CD8-positive, alpha-beta memory T cell (primary cell): ENCODE results near the gene NFASC. TPM values are rescaled to one million over a fixed set of nuclear protein-coding genes. Genes with fewer than 3 reads are reported as not detected.

Experiments used
- CTCF ChIA-PET: fragments of 350-600 bp; sonication (Branson Sonifier 250); formaldehyde crosslinking; loops from one replicate; lab custom pipeline; 2021; ENCODE audit warnings: antibody characterized with exemption; lab: Charles Lee
- POLR2A ChIA-PET: fragments of 350-600 bp; sonication (Branson Sonifier 250); formaldehyde crosslinking; loops from one replicate; lab custom pipeline; 2021; ENCODE audit warnings: antibody characterized with exemption; lab: Charles Lee
- DNase-seq, 5 donors: peaks; one replicate each; pipeline versions ENCODE4 v3.0.0 to v3.0.0-alpha.2; 2020 to 2022; ENCODE audit warnings: mixed read lengths in 1 of 5
- H3K27ac ChIP-seq: one replicate; pipeline ENCODE4 v1.7.0; 2013; ENCODE audit warnings: low read depth, mild to moderate bottlenecking, low read length, moderate library complexity
- H3K27me3 ChIP-seq: 2 replicates; pipeline ENCODE4 v1.7.0; 2013; ENCODE audit warnings: low read length, mild to moderate bottlenecking; ENCODE audit not compliant: insufficient read depth, poor library complexity, severe bottlenecking
- H3K36me3 ChIP-seq: 2 replicates; pipeline ENCODE4 v1.7.0; 2013; ENCODE audit warnings: mild to moderate bottlenecking, low read length, moderate library complexity; ENCODE audit not compliant: insufficient read depth
- H3K4me1 ChIP-seq: 2 replicates; pipeline ENCODE4 v1.7.0; 2013; ENCODE audit warnings: mild to moderate bottlenecking, low read length, moderate library complexity; ENCODE audit not compliant: insufficient read depth
- H3K4me3 ChIP-seq: 2 replicates; pipeline ENCODE4 v1.7.0; 2013; ENCODE audit warnings: mild to moderate bottlenecking, low read length
- H3K9me3 ChIP-seq: 2 replicates; pipeline ENCODE4 v1.7.0; 2013; ENCODE audit warnings: mild to moderate bottlenecking, low read length
- H3K27ac Mint-ChIP-seq, 8 donors: one replicate each; pipeline ENCODE4 v1.8.0; 2020 to 2021; ENCODE audit warnings: mixed read lengths in 8 of 8, mild to moderate bottlenecking in 6 of 8, inconsistent platforms in 3 of 8, moderate library complexity in 3 of 8
- H3K27me3 Mint-ChIP-seq, 2 donors: one replicate each; pipeline ENCODE4 v1.8.0; 2020 to 2021; ENCODE audit warnings: mixed read lengths in 2 of 2, mild to moderate bottlenecking in 1 of 2, moderate library complexity in 1 of 2
- H3K36me3 Mint-ChIP-seq, 3 donors: one replicate each; pipeline ENCODE4 v1.8.0; 2020 to 2021; ENCODE audit warnings: mixed read lengths in 3 of 3, inconsistent platforms in 1 of 3, mild to moderate bottlenecking in 1 of 3
- H3K4me1 Mint-ChIP-seq, 3 donors: one replicate each; pipeline ENCODE4 v1.8.0; 2020 to 2021; ENCODE audit warnings: mixed read lengths in 3 of 3, inconsistent platforms in 1 of 3, mild to moderate bottlenecking in 1 of 3
- H3K4me3 Mint-ChIP-seq, 7 donors: one replicate each; pipeline ENCODE4 v1.8.0; 2020 to 2021; ENCODE audit warnings: mixed read lengths in 7 of 7, mild to moderate bottlenecking in 6 of 7, moderate library complexity in 4 of 7, inconsistent platforms in 2 of 7
- H3K9me3 Mint-ChIP-seq, 5 donors: one replicate each; pipeline ENCODE4 v1.8.0; 2020 to 2022; ENCODE audit warnings: mixed read lengths in 5 of 5, mild to moderate bottlenecking in 3 of 5, moderate library complexity in 2 of 5, inconsistent platforms in 1 of 5
- polyA plus RNA-seq: library from polyadenylated mRNA; unstranded; fragments of 300-500 nt; fragmentation: Illumina TruSeq; gene quantifications from one replicate; pipeline ENCODE4 v1.2.3, GENCODE V29; 2021
- total RNA-seq, 2 experiments: library from RNA; stranded (reverse); gene quantifications; one replicate each; pipeline ENCODE4 v1.2.3, GENCODE V29; 2021

Gene NFASC
- total and polyA plus RNA-seq, 3 experiments from 2014 or later: 0.11 to 0.16 TPM; not detected in 1

GRCh38 chr1:205071801-205072200 lies 201.1 kb downstream of the NFASC start:
- DNase-seq: no peak
- ChIA-PET CTCF (interaction anchor here (1.1 kb wide), 1 partner anchor 10 kb away, joined by 5 read pairs; no protein-coding TSS in a partner anchor), POLR2A (interaction anchor here (0.5 kb wide), 1 partner anchor 626 kb away, joined by 3 read pairs; no protein-coding TSS in a partner anchor)
- H3K9me3 ChIP-seq: no peaks in the 10 kb centered on the region
- Mint-ChIP-seq H3K36me3 (no peaks in the 10 kb centered on the region), H3K4me3 (no peak overlapping the region), H3K27ac (no peak overlapping the region), H3K27me3 (peaks cover 0 to 2% of the 10 kb centered on the region in 2 donors), H3K9me3 (no peaks in the 10 kb centered on the region), H3K4me1 (no peaks in the 10 kb centered on the region)
- H3K4me1 ChIP-seq: no peaks in the 10 kb centered on the region
- H3K27ac ChIP-seq: no peak overlapping the region
- no peaks in the 10 kb centered on the region for H3K27me3 ChIP-seq
- H3K36me3 ChIP-seq: no peaks in the 10 kb centered on the region
- no peak overlapping the region for H3K4me3 ChIP-seq

- DNase-seq: no peak
- no peak overlapping the region for H3K4me3 Mint-ChIP-seq
- no peaks in the 10 kb centered on the region for H3K36me3 ChIP-seq
- ChIA-PET CTCF (no interaction called here), POLR2A (no interaction called here)
- H3K27ac Mint-ChIP-seq: no peak overlapping the region
- H3K27me3 Mint-ChIP-seq: peaks cover 0 to 2% of the 10 kb centered on the region in 2 donors
- H3K4me3 ChIP-seq: no peak overlapping the region
- no peaks in the 10 kb centered on the region for H3K36me3 Mint-ChIP-seq
- no peaks in the 10 kb centered on the region for H3K9me3 Mint-ChIP-seq
- H3K27me3 ChIP-seq: no peaks in the 10 kb centered on the region
- H3K9me3 ChIP-seq: no peaks in the 10 kb centered on the region
- H3K4me1 Mint-ChIP-seq: no peaks in the 10 kb centered on the region
- no peaks in the 10 kb centered on the region for H3K4me1 ChIP-seq
- H3K27ac ChIP-seq: no peak overlapping the region
These were observed 201.6 kb downstream of the NFASC start for GRCh38 chr1:205072286-205072685.

Other genes starting within 250 kb of the NFASC start
- not detected for gene LRRN2, start 185.1 kb upstream of the NFASC start, total RNA-seq
- gene LRRN2, start 185.1 kb upstream of the NFASC start, polyA plus RNA-seq: not detected
- gene CNTN2, start 172.3 kb downstream of the NFASC start, total RNA-seq: not detected
- not detected for gene CNTN2, start 172.3 kb downstream of the NFASC start, polyA plus RNA-seq
- gene TMEM81, start 213.6 kb downstream of the NFASC start, total RNA-seq: 1 to 10 TPM; 2.9 to 4.6 TPM
- 0.37 TPM for gene TMEM81, start 213.6 kb downstream of the NFASC start, polyA plus RNA-seq